Measurements from ENCODE around the gene SPO11. TPM values are rescaled to one million over a fixed set of nuclear protein-coding genes. Genes with fewer than 3 reads are reported as not detected.

Gene SPO11
- total and polyA plus RNA-seq, 2 donors (not counting 1 experiment from before 2014, with no cell fraction given) = not detected

DNA sequence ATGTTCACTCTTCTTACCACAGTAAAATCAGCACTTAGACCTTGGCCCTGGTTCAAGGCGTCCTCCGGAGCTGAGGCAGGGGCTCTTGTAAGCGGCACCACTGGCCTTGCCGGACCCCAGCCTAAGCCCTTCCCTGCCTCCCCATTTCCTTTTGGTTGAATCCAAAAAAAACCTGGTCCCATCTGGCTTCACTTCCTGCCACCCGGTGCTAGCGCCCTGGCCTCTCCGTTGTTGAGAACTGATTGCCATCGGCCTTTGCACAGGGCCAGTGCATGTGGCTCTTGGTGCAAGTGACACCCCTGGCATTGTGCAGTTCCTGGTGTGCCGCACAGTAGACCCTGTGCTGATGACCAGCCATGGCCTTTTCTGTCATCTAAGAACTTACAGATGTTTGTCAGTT is 42.6 kb downstream of the SPO11 start:
- Mint-ChIP-seq H3K27ac (no peak overlapping the region), H3K4me1 (peaks cover 5% of the 10 kb centered on the region), H3K4me3 (no peak overlapping the region), H3K9me3 (ENCODE audit: insufficient read depth) (no peaks in the 10 kb centered on the region), H3K27me3 (no peaks in the 10 kb centered on the region)
- no peaks in the 10 kb centered on the region for H3K79me2 ChIP-seq (ENCODE audit: control insufficient read depth, insufficient read depth, low read length)
- H3K4me3 ChIP-seq (ENCODE audit: control extremely low read depth in 1 of 5, extremely low read depth in 1 of 5, insufficient read depth in 1 of 5, low read depth in 2 of 5, low read length in 4 of 5) = no peak overlapping the region
- WGBS (ENCODE audit: insufficient coverage) = 96% methylated on average over 9 of the region's 9 CpGs
- peaks cover 3 to 86% of the 10 kb centered on the region in 2 experiments for H3K36me3 ChIP-seq (replicated peaks in 1 of 2; ENCODE audit: control extremely low read depth in 1 of 2, control insufficient read depth in 1 of 2, extremely low read depth in 1 of 2, insufficient read depth in 2 of 2, low read length in 1 of 2)
- ChIA-PET POLR2A (no interaction called here), CTCF (no interaction called here)
- H3K4me1 ChIP-seq (ENCODE audit: control insufficient read depth in 2 of 2, insufficient read depth in 2 of 2, low read length in 2 of 2) = no peaks in the 10 kb centered on the region
- DNase-seq (no peak), ATAC-seq (ENCODE audit: low read depth) (no peak)
- no peak overlapping the region for H3K27ac ChIP-seq (ENCODE audit: low read length in 2 of 2)
- H3K27me3 ChIP-seq (replicated peaks in 1 of 4; ENCODE audit: control extremely low read depth in 1 of 4, control insufficient read depth in 3 of 4, insufficient read depth in 4 of 4, low read length in 3 of 4) = no peaks in the 10 kb centered on the region
- no peak overlapping the region for H2AFZ ChIP-seq (ENCODE audit: insufficient read depth, low read depth, low read length, poor library complexity, severe bottlenecking)
- no peaks in the 10 kb centered on the region for H4K20me1 ChIP-seq (ENCODE audit: control insufficient read depth, insufficient read depth, low read length, poor library complexity, severe bottlenecking)
- TF ChIP-seq, protein P1, sequence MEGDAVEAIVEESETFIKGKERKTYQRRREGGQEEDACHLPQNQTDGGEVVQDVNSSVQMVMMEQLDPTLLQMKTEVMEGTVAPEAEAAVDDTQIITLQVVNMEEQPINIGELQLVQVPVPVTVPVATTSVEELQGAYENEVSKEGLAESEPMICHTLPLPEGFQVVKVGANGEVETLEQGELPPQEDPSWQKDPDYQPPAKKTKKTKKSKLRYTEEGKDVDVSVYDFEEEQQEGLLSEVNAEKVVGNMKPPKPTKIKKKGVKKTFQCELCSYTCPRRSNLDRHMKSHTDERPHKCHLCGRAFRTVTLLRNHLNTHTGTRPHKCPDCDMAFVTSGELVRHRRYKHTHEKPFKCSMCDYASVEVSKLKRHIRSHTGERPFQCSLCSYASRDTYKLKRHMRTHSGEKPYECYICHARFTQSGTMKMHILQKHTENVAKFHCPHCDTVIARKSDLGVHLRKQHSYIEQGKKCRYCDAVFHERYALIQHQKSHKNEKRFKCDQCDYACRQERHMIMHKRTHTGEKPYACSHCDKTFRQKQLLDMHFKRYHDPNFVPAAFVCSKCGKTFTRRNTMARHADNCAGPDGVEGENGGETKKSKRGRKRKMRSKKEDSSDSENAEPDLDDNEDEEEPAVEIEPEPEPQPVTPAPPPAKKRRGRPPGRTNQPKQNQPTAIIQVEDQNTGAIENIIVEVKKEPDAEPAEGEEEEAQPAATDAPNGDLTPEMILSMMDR (IDR thresholded peaks at IDR 0.05) = no peak
- TF ChIP-seq EZH2 (IDR thresholded peaks at IDR 0.05; ENCODE audit: borderline replicate concordance, insufficient read depth, low read depth, low read length, poor library complexity, severe bottlenecking) = no peak
- no peaks in the 10 kb centered on the region for H3K9me3 ChIP-seq (ENCODE audit: control extremely low read depth in 1 of 3, control insufficient read depth in 2 of 3, insufficient read depth in 1 of 3, low read length in 2 of 3)
- no peak overlapping the region for H3K4me2 ChIP-seq (replicated peaks; ENCODE audit: low read depth, low read length, poor library complexity, severe bottlenecking)
- H3K9ac ChIP-seq (ENCODE audit: low read length) = no peak overlapping the region
- intact Hi-C loops (cut with micrococcal nuclease) = no loop called here

DNA sequence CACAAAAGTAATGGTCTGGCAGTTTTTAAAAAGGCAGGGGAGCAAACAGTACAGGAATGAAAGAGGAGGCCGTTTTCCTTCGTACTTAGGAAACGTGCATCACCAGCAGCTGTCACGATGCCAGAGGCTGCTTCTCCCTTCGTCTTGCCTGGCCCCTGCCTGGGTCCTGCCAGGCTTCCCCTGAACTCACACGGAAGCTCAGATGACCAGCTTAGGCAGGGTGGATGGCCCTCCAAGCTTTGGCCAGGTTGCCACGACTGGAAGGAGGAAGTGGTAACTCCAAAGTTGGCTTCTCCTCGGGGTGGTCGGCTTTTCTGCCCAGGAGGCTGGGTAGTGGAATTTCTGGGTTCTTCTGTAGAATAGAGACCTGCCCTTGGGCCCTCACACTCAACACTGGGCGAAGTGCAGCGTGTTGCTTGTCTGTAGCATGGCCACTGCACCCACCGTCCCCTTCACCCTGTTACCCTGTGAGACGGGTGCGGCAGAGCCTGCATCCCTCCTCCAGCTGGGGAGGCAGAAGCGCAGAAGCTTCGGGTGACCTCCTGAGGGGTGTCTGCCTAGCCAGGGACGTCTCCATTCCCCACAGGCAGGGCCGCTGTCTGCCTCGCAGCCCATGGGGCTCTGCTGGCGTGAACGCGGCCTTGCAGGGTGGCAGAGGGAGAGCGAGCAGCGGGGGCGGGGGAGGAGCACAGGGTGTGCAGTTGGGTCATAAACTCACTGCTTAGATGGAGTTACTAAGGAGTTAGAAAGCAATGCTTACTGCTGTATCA is 43.2 kb downstream of the SPO11 start:
- H3K79me2 ChIP-seq (ENCODE audit: control insufficient read depth, insufficient read depth, low read length) = no peaks in the 10 kb centered on the region
- H3K4me2 ChIP-seq (replicated peaks; ENCODE audit: low read depth, low read length, poor library complexity, severe bottlenecking) = no peak overlapping the region
- TF ChIP-seq EZH2 (IDR thresholded peaks at IDR 0.05; ENCODE audit: borderline replicate concordance, insufficient read depth, low read depth, low read length, poor library complexity, severe bottlenecking) = no peak
- TF ChIP-seq, protein P1 (IDR thresholded peaks at IDR 0.05) = no peak
- no peaks in the 10 kb centered on the region for H3K27me3 ChIP-seq (replicated peaks in 1 of 4; ENCODE audit: control extremely low read depth in 1 of 4, control insufficient read depth in 3 of 4, insufficient read depth in 4 of 4, low read length in 3 of 4)
- no peak overlapping the region for H3K9ac ChIP-seq (ENCODE audit: low read length)
- intact Hi-C loops (cut with micrococcal nuclease) = no loop called here
- no peak for ATAC-seq (ENCODE audit: low read depth)
- H3K9me3 ChIP-seq (ENCODE audit: control extremely low read depth in 1 of 3, control insufficient read depth in 2 of 3, insufficient read depth in 1 of 3, low read length in 2 of 3) = no peaks in the 10 kb centered on the region
- no peaks in the 10 kb centered on the region for H3K4me1 ChIP-seq (ENCODE audit: control insufficient read depth in 2 of 2, insufficient read depth in 2 of 2, low read length in 2 of 2)
- no peak overlapping the region for H3K4me3 ChIP-seq (ENCODE audit: control extremely low read depth in 1 of 5, extremely low read depth in 1 of 5, insufficient read depth in 1 of 5, low read depth in 2 of 5, low read length in 4 of 5)
- no peak overlapping the region for H3K27ac ChIP-seq (ENCODE audit: low read length in 2 of 2)
- no peaks in the 10 kb centered on the region for H4K20me1 ChIP-seq (ENCODE audit: control insufficient read depth, insufficient read depth, low read length, poor library complexity, severe bottlenecking)
- H3K36me3 ChIP-seq (replicated peaks in 1 of 2; ENCODE audit: control extremely low read depth in 1 of 2, control insufficient read depth in 1 of 2, extremely low read depth in 1 of 2, insufficient read depth in 2 of 2, low read length in 1 of 2) = peaks cover 3 to 89% of the 10 kb centered on the region in 2 experiments
- ChIA-PET POLR2A (no interaction called here), CTCF (no interaction called here)
- H2AFZ ChIP-seq (ENCODE audit: insufficient read depth, low read depth, low read length, poor library complexity, severe bottlenecking) = no peak overlapping the region
- Mint-ChIP-seq H3K4me3 (no peak overlapping the region), H3K9me3 (ENCODE audit: insufficient read depth) (no peaks in the 10 kb centered on the region), H3K4me1 (peaks cover 5% of the 10 kb centered on the region), H3K27ac (no peak overlapping the region), H3K27me3 (no peaks in the 10 kb centered on the region)
- no peak for DNase-seq
- WGBS (ENCODE audit: insufficient coverage) = 93% methylated on average over 22 of the region's 25 CpGs
